ENCODE data around the gene MMP1. TPM values are rescaled to one million over a fixed set of nuclear protein-coding genes. Genes with fewer than 3 reads are reported as not detected.

The MMP1 gene
- total and polyA plus RNA-seq, 7 donors: 0.03 to 4.7 (median 0.40) TPM; not detected in 1

DNA sequence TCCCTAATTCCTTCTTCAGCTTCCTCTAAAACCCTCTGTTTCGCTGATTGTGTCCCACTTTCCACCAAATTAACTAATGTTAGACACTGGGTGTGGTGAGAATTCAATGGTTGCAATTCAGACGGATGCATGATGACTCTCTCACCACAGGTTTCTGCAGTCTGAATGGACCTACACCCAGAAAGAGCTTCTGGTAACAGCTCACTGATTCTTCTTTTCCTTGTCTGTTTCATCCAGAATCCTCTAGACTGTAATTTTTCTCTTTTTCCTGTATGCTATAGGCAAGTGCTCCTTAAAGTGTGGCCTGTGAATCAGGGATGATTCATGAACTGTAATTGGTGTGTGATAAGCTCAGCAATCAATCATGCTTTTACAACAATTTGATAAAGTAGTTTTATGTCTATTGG is 35.6 kb downstream of the MMP1 start:
- H3K36me3 ChIP-seq (ENCODE audit: insufficient read depth in 1 of 2, low read depth in 1 of 2): no peaks in the 10 kb centered on the region
- 22 to 53% (median 47%) methylated on average over 2 of the region's 2 CpGs for WGBS, 3 donors
- no peaks in the 10 kb centered on the region for H3K4me1 ChIP-seq
- TF ChIP-seq, protein P1, sequence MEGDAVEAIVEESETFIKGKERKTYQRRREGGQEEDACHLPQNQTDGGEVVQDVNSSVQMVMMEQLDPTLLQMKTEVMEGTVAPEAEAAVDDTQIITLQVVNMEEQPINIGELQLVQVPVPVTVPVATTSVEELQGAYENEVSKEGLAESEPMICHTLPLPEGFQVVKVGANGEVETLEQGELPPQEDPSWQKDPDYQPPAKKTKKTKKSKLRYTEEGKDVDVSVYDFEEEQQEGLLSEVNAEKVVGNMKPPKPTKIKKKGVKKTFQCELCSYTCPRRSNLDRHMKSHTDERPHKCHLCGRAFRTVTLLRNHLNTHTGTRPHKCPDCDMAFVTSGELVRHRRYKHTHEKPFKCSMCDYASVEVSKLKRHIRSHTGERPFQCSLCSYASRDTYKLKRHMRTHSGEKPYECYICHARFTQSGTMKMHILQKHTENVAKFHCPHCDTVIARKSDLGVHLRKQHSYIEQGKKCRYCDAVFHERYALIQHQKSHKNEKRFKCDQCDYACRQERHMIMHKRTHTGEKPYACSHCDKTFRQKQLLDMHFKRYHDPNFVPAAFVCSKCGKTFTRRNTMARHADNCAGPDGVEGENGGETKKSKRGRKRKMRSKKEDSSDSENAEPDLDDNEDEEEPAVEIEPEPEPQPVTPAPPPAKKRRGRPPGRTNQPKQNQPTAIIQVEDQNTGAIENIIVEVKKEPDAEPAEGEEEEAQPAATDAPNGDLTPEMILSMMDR (IDR thresholded peaks at IDR 0.05): no peak
- ATAC-seq (no peak), DNase-seq (no peak)
- no peaks in the 10 kb centered on the region for H3K9me3 ChIP-seq
- no peak overlapping the region for H3K27ac ChIP-seq
- H3K4me3 ChIP-seq: no peak overlapping the region
- H3K27me3 ChIP-seq (ENCODE audit: insufficient read depth in 3 of 3, low read length in 2 of 3): no peaks in the 10 kb centered on the region
- intact Hi-C loops (cut with DNase I): no loop called here

GRCh38 chr11:102761646-102762238 is 36.2 kb downstream of the MMP1 start:
- Histone ChIP-seq H3K27ac (no peak overlapping the region), H3K27me3 (ENCODE audit: insufficient read depth in 3 of 3, low read length in 2 of 3) (no peaks in the 10 kb centered on the region), H3K36me3 (ENCODE audit: insufficient read depth in 1 of 2, low read depth in 1 of 2) (no peaks in the 10 kb centered on the region), H3K4me3 (no peak overlapping the region), H3K9me3 (no peaks in the 10 kb centered on the region), H3K4me1 (no peaks in the 10 kb centered on the region)
- DNase-seq: no peak
- 44 to 55% (median 51%) methylated on average over 4 of the region's 4 CpGs for WGBS, 3 donors
- intact Hi-C loops (cut with DNase I): no loop called here
- ATAC-seq: no peak
- TF ChIP-seq, protein P1 (IDR thresholded peaks at IDR 0.05): no peak

- Histone ChIP-seq H3K4me1 (no peaks in the 10 kb centered on the region), H3K4me3 (no peak overlapping the region), H3K27me3 (ENCODE audit: insufficient read depth in 3 of 3, low read length in 2 of 3) (no peaks in the 10 kb centered on the region), H3K36me3 (ENCODE audit: insufficient read depth in 1 of 2, low read depth in 1 of 2) (no peaks in the 10 kb centered on the region), H3K9me3 (no peaks in the 10 kb centered on the region), H3K27ac (no peak overlapping the region)
- TF ChIP-seq, protein P1 (IDR thresholded peaks at IDR 0.05): no peak
- DNase-seq (no peak), ATAC-seq (peak in 3 of 4 donors; percentile 36 to 66 (median 53))
- intact Hi-C loops (cut with DNase I): no loop called here
- 36 to 44% (median 41%) methylated on average over 4 of the region's 4 CpGs for WGBS, 3 donors
Observed at GRCh38 chr11:102760344-102761035, 37.5 kb downstream of the MMP1 start.

DNA sequence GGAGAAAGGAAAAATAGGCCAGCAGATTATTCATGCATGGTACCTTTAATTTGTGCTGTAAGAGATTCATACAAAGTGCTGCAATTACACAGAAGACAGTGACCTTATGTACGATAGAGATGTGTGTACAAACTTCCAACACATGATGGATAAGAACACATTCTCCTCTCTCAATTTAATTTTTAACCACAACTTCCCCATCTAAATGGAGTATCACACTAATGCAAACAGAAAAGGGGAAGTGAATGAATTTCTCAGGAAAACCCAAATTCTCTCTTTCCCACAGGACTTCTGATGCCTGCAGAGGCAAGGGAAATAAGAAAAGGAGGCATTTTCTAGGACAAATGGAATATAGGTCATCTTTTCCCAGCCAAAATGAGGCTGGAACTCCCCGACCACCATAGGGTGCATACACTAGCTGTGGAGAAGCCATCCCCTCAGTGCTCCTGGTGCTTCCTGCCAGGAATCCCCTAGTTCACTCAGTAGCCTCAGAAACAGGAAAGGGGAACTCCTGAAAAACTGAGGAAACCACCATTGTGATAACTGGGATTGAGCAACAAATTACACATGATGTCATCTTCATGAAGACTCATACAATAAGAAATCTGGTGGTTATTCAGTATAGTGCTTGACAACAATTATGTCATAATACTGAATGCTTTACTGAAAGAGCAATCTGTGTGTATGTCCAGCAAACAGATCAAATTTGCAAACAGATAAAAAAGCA is 40.0 kb downstream of the MMP1 start:
- Histone ChIP-seq H3K27ac (no peak overlapping the region), H3K27me3 (ENCODE audit: insufficient read depth in 3 of 3, low read length in 2 of 3) (no peaks in the 10 kb centered on the region), H3K9me3 (no peaks in the 10 kb centered on the region), H3K36me3 (ENCODE audit: insufficient read depth in 1 of 2, low read depth in 1 of 2) (no peaks in the 10 kb centered on the region), H3K4me3 (no peak overlapping the region), H3K4me1 (no peaks in the 10 kb centered on the region)
- ATAC-seq (no peak), DNase-seq (no peak)
- WGBS, 3 donors: 58 to 63% (median 60%) methylated on average over 2 of the region's 2 CpGs
- TF ChIP-seq, protein P1 (IDR thresholded peaks at IDR 0.05): no peak
- intact Hi-C loops (cut with DNase I): no loop called here
